Measurements from ENCODE around the gene TMEM121. TPM values are rescaled to one million over a fixed set of nuclear protein-coding genes. Genes with fewer than 3 reads are reported as not detected.
"Not testable (repeated sequence)": the region's sequence is repeated elsewhere in the genome, so short reads cannot be mapped to it uniquely, and the experiment has no call there.

Gene TMEM121
- total RNA-seq, 2 experiments from 2014 or later, result 9.7 to 10.2 TPM

GRCh38 chr14:105546410-105546809 is 20.0 kb downstream of the TMEM121 start:
- H3K27me3 Mint-ChIP-seq; H3K27ac Mint-ChIP-seq; intact Hi-C loops (cut with micrococcal nuclease); DNase-seq; H3K4me3 Mint-ChIP-seq; H3K4me1 Mint-ChIP-seq (ENCODE audit: low read depth); H3K36me3 Mint-ChIP-seq; POLR2A ChIA-PET; CTCF ChIA-PET: not testable (repeated sequence)
- peaks cover 17% of the 10 kb centered on the region for H3K9me3 Mint-ChIP-seq

DNA sequence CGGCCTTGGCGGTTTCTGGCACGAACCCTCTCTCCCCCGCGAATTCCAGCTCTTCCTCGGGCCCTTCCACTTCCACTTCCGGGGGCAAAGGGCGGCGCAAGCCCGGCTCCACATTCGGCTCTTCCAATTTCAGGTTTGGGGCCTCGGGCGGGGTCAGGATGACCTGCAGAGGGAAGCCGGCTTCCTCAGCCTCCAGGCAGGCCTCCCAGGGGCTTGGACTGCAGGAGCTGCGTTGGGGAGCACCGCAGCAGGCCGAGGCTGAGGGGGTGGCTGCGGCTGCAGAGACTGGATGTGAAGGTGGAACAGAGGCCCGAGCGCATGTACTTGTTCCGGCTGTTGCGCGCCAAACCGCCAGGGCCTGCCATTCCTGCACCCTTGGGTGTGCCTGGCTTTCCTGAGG is 20.7 kb downstream of the TMEM121 start:
- H3K27ac Mint-ChIP-seq; intact Hi-C loops (cut with micrococcal nuclease); H3K36me3 Mint-ChIP-seq; DNase-seq; CTCF ChIA-PET; H3K4me1 Mint-ChIP-seq (ENCODE audit: low read depth); POLR2A ChIA-PET; H3K27me3 Mint-ChIP-seq; H3K4me3 Mint-ChIP-seq: not testable (repeated sequence)
- H3K9me3 Mint-ChIP-seq, result peaks cover 17% of the 10 kb centered on the region

DNA sequence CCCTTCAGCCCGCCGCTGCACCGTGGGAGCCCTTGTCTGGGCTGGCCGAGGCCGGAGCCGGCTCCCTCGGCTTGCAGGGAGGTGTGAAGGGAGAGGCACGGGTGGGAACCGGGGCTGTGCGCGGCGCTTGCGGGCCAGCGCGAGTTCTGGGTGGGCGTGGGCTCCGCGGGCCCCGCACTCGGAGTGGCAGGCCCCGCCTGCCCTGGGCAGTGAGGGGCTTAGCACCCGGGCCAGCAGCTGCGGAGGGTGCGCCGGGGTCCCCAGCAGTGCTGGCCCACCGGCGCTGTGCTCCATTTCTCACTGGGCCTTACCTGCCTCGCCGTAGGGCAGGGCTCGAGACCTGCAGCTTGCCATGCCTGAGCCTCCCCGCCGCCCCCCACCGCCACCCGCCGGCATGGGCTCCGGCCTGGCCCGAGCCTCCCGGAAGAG is 21.4 kb downstream of the TMEM121 start:
- peaks cover 14% of the 10 kb centered on the region for H3K9me3 Mint-ChIP-seq
- intact Hi-C loops (cut with micrococcal nuclease), result no loop called here
- DNase-seq, result no peak
- H3K36me3 Mint-ChIP-seq, result no peaks in the 10 kb centered on the region
- no peaks in the 10 kb centered on the region for H3K4me1 Mint-ChIP-seq (ENCODE audit: low read depth)
- ChIA-PET CTCF (interaction anchor here (0.8 to 1.5 kb wide), 4 partner anchors 9 to 20 kb away, joined by 3 to 4 read pairs (median 4); no protein-coding TSS in a partner anchor), POLR2A (no interaction called here)
- no peak overlapping the region for H3K27ac Mint-ChIP-seq
- no peak overlapping the region for H3K4me3 Mint-ChIP-seq
- no peaks in the 10 kb centered on the region for H3K27me3 Mint-ChIP-seq

DNA sequence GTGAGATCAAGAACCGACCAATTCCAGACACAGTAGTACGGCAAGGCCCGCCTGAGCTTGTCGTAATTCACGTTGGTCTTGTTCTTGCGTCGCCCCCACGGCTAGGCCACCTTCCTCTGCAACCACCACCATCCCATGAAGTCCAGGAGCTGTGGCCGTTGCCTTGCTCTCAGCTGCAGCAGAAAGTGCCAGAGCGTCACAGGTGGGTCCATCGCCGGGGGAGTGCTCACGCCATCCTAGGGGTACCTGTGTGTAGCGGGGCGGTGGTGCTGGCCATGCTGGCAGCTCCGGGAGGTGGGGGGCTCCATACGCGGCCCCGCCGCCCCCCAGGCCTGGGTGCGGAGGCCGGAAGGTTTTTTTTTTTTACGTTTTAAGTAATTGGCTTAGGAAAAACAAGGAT is 23.1 kb downstream of the TMEM121 start:
- no peak for DNase-seq
- intact Hi-C loops (cut with micrococcal nuclease), result no loop called here
- ChIA-PET CTCF (interaction anchor here (0.6 to 1.5 kb wide), 3 partner anchors 11 to 21 kb away, joined by 3 to 4 read pairs (median 3); no protein-coding TSS in a partner anchor), POLR2A (no interaction called here)
- H3K36me3 Mint-ChIP-seq, result no peaks in the 10 kb centered on the region
- H3K27me3 Mint-ChIP-seq, result peaks cover 1% of the 10 kb centered on the region
- H3K4me3 Mint-ChIP-seq, result no peak overlapping the region
- no peak overlapping the region for H3K27ac Mint-ChIP-seq
- H3K4me1 Mint-ChIP-seq (ENCODE audit: low read depth), result no peaks in the 10 kb centered on the region
- peaks cover 5% of the 10 kb centered on the region for H3K9me3 Mint-ChIP-seq

- Mint-ChIP-seq H3K27ac (no peak overlapping the region), H3K4me1 (ENCODE audit: low read depth) (no peaks in the 10 kb centered on the region), H3K36me3 (no peaks in the 10 kb centered on the region), H3K4me3 (no peak overlapping the region), H3K9me3 (no peaks in the 10 kb centered on the region), H3K27me3 (peaks cover 3% of the 10 kb centered on the region)
- intact Hi-C loops (cut with micrococcal nuclease), result no loop called here
- POLR2A ChIA-PET, result no interaction called here
- no peak for DNase-seq
- CTCF ChIA-PET, result no interaction called here
Measured at GRCh38 chr14:105554022-105554421, 27.6 kb downstream of the TMEM121 start.

DNA sequence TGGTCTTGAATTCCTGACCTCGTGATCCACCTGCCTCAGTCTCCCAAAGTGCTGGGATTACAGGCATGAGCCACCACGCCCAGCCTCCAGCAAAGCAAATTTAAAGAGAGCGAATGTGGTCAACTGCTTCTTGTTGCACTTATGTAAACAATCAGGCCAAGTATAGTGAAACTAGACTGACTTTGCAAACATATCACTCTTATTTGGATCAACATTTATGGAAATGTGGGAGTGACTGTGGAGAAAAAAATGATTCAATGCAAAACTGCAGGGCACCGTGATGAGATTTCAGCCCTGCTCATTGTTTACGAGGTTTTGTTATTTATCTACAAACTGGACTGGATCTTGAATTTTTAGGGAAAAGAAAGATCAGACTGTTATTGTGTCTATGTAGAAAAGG is 28.1 kb downstream of the TMEM121 start:
- ChIA-PET POLR2A (no interaction called here), CTCF (no interaction called here)
- Mint-ChIP-seq H3K27ac (no peak overlapping the region), H3K27me3 (peaks cover 3% of the 10 kb centered on the region), H3K4me3 (no peak overlapping the region), H3K36me3 (no peaks in the 10 kb centered on the region), H3K4me1 (ENCODE audit: low read depth) (no peaks in the 10 kb centered on the region), H3K9me3 (no peaks in the 10 kb centered on the region)
- intact Hi-C loops (cut with micrococcal nuclease), result no loop called here
- no peak for DNase-seq

DNA sequence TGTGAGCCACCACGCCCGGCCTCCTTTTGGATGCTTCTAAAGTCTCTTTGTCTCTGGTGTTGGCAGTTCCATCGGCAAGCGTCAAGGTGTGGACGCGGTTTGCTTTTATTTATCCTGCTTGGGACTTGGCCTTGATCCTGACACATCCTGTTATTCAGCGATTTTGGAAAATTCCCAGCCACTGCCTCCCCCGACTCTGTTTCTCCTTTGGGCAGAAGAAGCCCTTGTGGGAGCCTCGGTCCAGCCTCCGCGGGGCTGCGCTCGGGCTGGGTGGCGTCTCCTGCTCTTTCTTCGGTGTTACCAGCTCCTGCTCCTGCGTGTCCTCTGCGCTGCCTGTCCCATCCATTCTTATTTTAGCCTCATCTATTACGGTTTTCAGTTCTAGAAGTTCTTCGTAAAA is 31.3 kb downstream of the TMEM121 start:
- DNase-seq; POLR2A ChIA-PET; H3K36me3 Mint-ChIP-seq; H3K4me3 Mint-ChIP-seq; H3K9me3 Mint-ChIP-seq; H3K27ac Mint-ChIP-seq; intact Hi-C loops (cut with micrococcal nuclease); CTCF ChIA-PET; H3K4me1 Mint-ChIP-seq (ENCODE audit: low read depth); H3K27me3 Mint-ChIP-seq: not testable (repeated sequence)

GRCh38 chr14:105558449-105559154 is 32.2 kb downstream of the TMEM121 start:
- H3K27ac Mint-ChIP-seq; DNase-seq; H3K9me3 Mint-ChIP-seq; intact Hi-C loops (cut with micrococcal nuclease); H3K36me3 Mint-ChIP-seq; H3K4me1 Mint-ChIP-seq (ENCODE audit: low read depth); H3K27me3 Mint-ChIP-seq; H3K4me3 Mint-ChIP-seq; POLR2A ChIA-PET: not testable (repeated sequence)
- CTCF ChIA-PET, result interaction anchor here (1.2 kb wide), 1 partner anchor 10 kb away, joined by 3 read pairs; no protein-coding TSS in a partner anchor

- intact Hi-C loops (cut with micrococcal nuclease); H3K4me1 Mint-ChIP-seq (ENCODE audit: low read depth); H3K36me3 Mint-ChIP-seq; DNase-seq; H3K4me3 Mint-ChIP-seq; H3K9me3 Mint-ChIP-seq; POLR2A ChIA-PET; H3K27me3 Mint-ChIP-seq; H3K27ac Mint-ChIP-seq: not testable (repeated sequence)
- CTCF ChIA-PET, result interaction anchor here (1.2 kb wide), 1 partner anchor 11 kb away, joined by 3 read pairs; no protein-coding TSS in a partner anchor
Measured at GRCh38 chr14:105559384-105560047, 33.1 kb downstream of the TMEM121 start.

GRCh38 chr14:105560048-105560669 is 33.8 kb downstream of the TMEM121 start:
- H3K4me3 Mint-ChIP-seq; DNase-seq; H3K4me1 Mint-ChIP-seq (ENCODE audit: low read depth); H3K9me3 Mint-ChIP-seq; intact Hi-C loops (cut with micrococcal nuclease); POLR2A ChIA-PET; H3K27me3 Mint-ChIP-seq; H3K27ac Mint-ChIP-seq; H3K36me3 Mint-ChIP-seq: not testable (repeated sequence)
- CTCF ChIA-PET, result interaction anchor here (1.2 kb wide), 1 partner anchor 12 kb away, joined by 3 read pairs; no protein-coding TSS in a partner anchor

DNA sequence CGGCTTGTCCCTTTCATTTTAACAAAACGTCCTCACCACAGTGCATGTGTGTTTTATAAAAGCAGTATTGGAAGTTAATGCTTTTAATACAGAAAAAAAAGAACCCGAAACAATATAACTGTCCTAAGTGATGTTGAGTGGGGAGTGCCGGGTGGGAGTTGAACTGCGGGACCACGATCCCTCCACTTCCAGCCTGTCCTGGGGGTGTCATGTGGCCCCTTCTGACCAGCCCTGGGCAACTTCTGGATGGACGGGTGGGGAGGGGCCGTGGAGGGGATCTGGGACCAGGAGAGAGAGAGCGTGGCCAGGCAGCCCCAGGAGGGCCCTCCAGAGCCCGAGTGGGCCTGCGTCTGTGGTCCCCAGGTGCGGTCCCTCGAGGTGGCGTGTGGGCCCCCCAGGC is 35.0 kb downstream of the TMEM121 start:
- H3K4me1 Mint-ChIP-seq (ENCODE audit: low read depth); H3K27me3 Mint-ChIP-seq; CTCF ChIA-PET; DNase-seq; H3K4me3 Mint-ChIP-seq; POLR2A ChIA-PET; H3K36me3 Mint-ChIP-seq; H3K27ac Mint-ChIP-seq; H3K9me3 Mint-ChIP-seq; intact Hi-C loops (cut with micrococcal nuclease): not testable (repeated sequence)

DNA sequence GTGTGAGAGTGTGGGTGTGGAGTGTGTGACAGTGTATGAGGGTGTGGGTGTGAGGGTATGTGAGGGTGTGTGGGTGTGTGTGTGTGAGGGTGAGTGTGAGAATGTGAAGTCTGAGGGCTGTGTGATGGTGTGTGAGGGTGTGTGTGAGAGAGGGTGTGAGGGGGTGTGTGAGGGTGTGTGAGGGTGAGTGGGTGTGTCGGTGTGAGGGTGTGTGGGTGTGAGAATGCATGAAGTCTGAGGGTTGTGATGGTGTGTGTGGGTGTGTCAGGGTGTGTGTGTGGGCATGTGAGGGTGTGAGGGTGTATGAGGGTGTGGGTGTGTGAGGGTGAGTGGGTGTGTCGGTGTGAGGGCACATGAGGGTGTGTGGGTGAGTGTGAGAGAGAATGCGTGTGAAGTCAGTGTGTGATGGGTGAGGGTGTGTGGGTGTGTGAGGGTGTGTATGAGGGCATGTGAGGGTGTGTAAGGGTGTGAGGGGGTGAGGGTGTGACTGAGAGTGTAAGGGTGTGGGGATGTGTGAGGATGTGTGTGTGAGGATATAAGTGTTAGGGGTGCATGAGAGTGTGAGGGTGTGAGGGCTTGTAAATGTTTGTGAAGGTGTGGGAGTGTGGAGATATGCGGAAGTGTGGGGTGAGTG is 36.4 kb downstream of the TMEM121 start:
- DNase-seq, result no peak
- no peaks in the 10 kb centered on the region for H3K36me3 Mint-ChIP-seq
- peaks cover 7% of the 10 kb centered on the region for H3K9me3 Mint-ChIP-seq
- intact Hi-C loops (cut with micrococcal nuclease), result no loop called here
- H3K27me3 Mint-ChIP-seq, result peaks cover under 1% of the 10 kb centered on the region
- no peaks in the 10 kb centered on the region for H3K4me1 Mint-ChIP-seq (ENCODE audit: low read depth)
- POLR2A ChIA-PET, result no interaction called here
- H3K4me3 Mint-ChIP-seq, result no peak overlapping the region
- peak overlapping the region; percentile 8 for H3K27ac Mint-ChIP-seq
- CTCF ChIA-PET, result no interaction called here
